Omental fat pad (tissue), 4 donors: ENCODE results near the gene PSENEN. TPM values are rescaled to one million over a fixed set of nuclear protein-coding genes. Genes with fewer than 3 reads are reported as not detected.

ENCODE experiments used
- ATAC-seq: fragments of 150-250 bp; one replicate; pipeline ENCODE4 v1.9.1; 2016; ENCODE audit warnings: mild to moderate bottlenecking, moderate library complexity; ENCODE audit not compliant: low FRiP score
- DNase-seq: peaks from one replicate; pipeline ENCODE4 v3.0.0-alpha.2; 2019; ENCODE audit warnings: low spot score
- total RNA-seq, 4 donors: library from RNA; depleted of rRNA; stranded (reverse); fragments of >200 nt; gene quantifications; one replicate each; pipeline ENCODE4 v1.1.0, GENCODE V29; 2016
- TF ChIP-seq, protein P1 (sequence below), 3 donors: fragments of 450-650 bp; IDR thresholded peaks; one replicate each; pipeline ENCODE4 v1.5.1; 2016 to 2017; ENCODE audit warnings: antibody characterized with exemption in 3 of 3, mild to moderate bottlenecking in 3 of 3, moderate library complexity in 2 of 3

PSENEN gene
- total RNA-seq, 4 donors from 2014 or later, result 28.1 to 58.6 (median 37.9) TPM

DNA sequence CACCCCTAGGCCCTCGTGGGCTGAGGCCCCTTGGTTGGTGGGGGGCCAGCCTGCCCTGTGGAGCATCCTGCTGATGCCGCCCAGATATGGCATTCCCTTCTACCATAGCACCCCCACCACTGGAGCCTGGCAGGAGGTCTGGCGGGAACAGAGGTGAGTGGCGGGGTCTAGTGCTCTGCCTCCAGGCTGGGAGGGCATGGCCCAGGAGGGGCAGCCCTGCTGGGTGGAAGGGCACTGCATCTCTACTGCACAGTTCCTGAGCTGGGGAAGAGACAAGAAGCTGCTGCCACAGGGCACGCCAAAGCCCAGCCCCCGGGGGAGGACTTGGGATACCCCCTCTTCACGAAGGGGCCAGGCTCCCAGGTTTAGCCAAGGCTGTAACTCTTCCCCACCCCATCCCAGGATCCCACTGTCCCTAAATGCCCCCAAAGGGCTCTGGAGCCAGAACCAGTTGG, 30.1 kb upstream of the PSENEN start:
- no peak for ATAC-seq
- TF ChIP-seq, protein P1, sequence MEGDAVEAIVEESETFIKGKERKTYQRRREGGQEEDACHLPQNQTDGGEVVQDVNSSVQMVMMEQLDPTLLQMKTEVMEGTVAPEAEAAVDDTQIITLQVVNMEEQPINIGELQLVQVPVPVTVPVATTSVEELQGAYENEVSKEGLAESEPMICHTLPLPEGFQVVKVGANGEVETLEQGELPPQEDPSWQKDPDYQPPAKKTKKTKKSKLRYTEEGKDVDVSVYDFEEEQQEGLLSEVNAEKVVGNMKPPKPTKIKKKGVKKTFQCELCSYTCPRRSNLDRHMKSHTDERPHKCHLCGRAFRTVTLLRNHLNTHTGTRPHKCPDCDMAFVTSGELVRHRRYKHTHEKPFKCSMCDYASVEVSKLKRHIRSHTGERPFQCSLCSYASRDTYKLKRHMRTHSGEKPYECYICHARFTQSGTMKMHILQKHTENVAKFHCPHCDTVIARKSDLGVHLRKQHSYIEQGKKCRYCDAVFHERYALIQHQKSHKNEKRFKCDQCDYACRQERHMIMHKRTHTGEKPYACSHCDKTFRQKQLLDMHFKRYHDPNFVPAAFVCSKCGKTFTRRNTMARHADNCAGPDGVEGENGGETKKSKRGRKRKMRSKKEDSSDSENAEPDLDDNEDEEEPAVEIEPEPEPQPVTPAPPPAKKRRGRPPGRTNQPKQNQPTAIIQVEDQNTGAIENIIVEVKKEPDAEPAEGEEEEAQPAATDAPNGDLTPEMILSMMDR (IDR thresholded peaks at IDR 0.05), result no peak
- DNase-seq, result no peak

DNA sequence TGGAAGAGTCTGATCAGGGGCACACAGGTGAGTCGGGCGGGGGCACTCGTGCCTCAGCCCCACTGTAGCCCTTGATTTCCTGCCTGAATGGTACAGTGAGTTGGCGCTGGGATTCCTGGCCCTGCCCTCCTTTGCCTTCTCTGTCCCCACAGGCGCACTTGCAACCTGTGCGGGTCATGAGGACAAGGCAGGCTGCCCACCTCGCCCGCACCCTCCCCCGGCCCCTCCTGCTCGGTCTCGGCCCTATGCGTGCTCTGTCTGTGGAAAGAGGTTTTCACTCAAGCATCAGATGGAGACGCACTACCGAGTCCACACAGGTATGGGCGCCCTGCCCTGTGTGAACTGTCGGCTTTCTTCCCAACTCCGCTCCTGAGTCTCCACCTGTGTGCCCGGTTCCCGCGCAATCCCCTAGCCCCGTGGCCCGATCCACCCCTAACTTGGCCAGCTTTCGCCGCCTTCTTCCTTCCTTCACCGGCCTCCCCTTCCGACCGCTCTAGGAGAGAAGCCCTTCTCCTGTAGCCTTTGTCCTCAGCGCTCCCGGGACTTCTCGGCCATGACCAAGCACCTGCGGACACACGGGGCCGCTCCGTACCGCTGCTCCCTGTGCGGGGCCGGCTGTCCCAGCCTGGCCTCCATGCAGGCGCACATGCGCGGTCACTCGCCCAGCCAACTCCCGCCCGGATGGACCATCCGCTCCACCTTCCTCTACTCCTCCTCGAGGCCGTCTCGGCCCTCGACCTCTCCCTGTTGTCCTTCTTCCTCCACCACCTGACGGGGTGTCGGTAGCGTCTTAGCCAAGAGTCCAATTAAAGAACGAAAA, 29.3 kb upstream of the PSENEN start:
- peak; percentile 27 for ATAC-seq
- TF ChIP-seq, protein P1 (IDR thresholded peaks at IDR 0.05), result no peak

DNA sequence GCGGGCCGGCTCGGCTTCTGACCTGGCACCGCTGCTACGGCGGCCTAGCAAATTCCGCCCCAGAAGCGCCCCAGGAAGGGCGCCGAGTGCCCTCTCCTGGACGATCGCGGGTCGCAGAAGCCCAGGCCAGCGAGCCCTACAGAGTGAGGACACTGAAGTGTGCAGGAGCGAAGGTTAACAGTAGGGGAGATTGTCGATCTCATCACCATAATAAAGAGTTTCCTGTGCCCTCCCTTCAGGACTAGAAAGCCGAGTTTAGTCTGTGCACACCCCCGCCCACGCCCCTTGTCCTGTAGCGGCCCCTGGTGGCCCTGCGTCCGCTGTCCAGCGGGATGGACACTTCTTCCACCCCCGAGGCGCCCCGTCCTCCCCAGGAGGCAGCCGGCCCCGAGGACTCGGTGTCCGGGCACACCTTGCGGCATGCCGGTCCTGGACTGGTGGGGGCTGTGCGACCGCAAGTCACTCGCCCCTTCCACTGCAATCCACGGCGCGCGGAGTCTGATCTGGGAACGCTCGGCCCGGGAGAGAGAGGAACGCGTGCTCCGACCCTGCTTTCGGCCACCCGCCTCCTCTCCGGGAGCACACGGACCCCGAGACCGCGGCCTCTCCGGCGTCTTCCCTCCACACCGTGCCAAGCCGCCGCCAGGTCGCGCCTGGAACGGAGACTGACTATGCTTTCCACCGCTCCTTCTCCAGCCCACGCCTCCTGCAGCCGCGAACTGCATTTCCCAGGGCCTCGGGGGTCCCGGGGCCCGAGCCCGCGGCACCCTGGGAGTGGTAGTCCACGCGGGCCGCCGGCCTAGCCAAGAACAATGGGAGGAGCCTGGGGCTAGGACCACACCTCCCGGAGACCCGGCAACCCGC, 28.4 kb upstream of the PSENEN start:
- DNase-seq, result peak; percentile 75
- TF ChIP-seq, protein P1 (IDR thresholded peaks at IDR 0.05), result peak in 1 of 3 donors; percentile 51
- ATAC-seq, result peak; percentile 92

More for the DNA sequence above, 29.3 kb upstream of the PSENEN start:
- no peak for DNase-seq

DNA sequence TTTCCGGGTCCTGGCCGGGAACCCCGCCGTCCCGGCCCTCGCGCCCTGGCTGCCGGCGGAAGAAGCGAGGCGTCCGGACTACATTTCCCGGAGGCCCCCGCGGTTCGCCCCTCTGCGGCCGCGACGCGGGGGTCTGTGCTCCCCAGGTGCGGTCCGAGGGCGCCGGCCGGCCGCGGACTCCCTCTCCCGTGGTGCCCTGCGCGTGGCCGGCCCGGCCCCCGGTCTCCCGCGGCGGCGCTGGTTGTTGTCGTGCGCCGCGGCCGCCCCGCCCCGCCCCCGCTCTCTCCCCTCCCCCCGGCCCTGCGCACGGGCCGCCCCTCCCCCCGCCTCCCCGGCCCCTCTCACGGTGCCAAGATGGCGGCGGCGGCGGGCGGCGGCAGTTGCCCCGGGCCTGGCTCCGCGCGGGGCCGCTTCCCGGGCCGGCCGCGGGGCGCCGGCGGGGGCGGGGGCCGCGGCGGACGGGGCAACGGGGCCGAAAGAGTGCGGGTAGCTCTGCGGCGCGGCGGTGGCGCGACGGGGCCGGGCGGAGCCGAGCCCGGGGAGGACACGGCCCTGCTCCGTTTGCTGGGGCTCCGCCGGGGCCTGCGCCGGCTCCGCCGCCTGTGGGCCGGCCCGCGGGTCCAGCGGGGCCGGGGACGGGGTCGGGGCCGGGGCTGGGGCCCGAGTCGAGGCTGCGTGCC, 27.6 kb upstream of the PSENEN start, which contains the start of gene KMT2B:
KMT2B (plus strand) TSS at position 339 of the 680 bp plus-strand sequence; CDS start at position 355, 16 bp downstream.
- peak; percentile 74 for ATAC-seq
- TF ChIP-seq, protein P1 (IDR thresholded peaks at IDR 0.05), result no peak
- no peak for DNase-seq

DNA sequence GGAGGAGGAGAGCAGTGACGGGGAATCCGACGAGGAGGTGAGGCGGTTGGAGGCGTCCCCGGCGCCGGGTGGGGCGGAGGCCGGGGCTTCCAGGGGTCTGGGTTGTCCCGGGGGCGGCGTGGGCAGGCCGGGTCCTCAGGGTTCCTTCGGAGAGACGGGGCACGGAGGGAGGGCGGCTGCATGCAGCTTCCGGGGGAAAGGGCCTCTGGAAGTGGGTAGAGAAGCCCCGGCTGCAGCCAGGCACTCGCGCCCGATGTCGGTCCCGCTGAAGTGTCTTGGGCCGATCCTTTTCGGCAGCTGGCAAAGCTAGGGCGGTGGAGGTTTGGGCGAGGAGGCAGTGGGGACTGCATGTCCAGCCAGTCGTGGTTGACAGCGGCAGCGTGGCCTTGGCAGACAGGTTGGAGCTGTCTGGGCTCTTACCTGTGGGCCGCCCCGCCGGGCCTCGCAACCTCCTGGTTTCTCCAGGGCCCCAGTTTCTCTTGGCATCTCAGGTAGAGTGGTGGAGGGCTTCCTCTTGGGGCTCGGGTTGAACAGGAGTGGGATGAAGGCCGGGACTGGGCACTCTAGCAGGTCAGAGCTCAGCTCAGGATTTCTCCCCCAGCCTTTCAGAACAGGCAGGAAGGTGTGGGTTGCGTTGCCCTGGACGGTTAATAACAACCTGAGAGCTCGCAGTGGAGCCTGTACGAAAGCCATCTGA, 27.0 kb upstream of the PSENEN start:
- no peak for ATAC-seq
- TF ChIP-seq, protein P1 (IDR thresholded peaks at IDR 0.05), result no peak
- no peak for DNase-seq
